GM21390 (cell line): Measurements from ENCODE around the gene RS1.

ENCODE experiments used
- ATAC-seq: cut with Tn5 transposase; IDR thresholded peaks from one replicate; pipeline ENCODE4 v1.9.1; 2021; ENCODE audit not compliant: unreplicated experiment

Gene RS1

GRCh38 chrX:18613930-18614639, 57.8 kb downstream of the RS1 start:
- no peak for ATAC-seq

GRCh38 chrX:18607966-18608365, 63.9 kb downstream of the RS1 start:
- ATAC-seq: no peak

- no peak for ATAC-seq
Observed at GRCh38 chrX:18598413-18598812, 73.5 kb downstream of the RS1 start.

- ATAC-seq: no peak
Observed at GRCh38 chrX:18596096-18596495, 75.8 kb downstream of the RS1 start.

- ATAC-seq: no peak
Observed at GRCh38 chrX:18594079-18594478, 77.8 kb downstream of the RS1 start.

- ATAC-seq: no peak
Observed at GRCh38 chrX:18591834-18592233, 80.1 kb downstream of the RS1 start.
